Neural cell (in vitro differentiated cells): Measurements from ENCODE around the gene XPR1. TPM values are rescaled to one million over a fixed set of nuclear protein-coding genes. Genes with fewer than 3 reads are reported as not detected.

Experiments
- H2AFZ ChIP-seq: fragments of 200-600, 300-800 bp; sonication (generic), shearing (Covaris generic); 2 replicates; pipeline ENCODE4 v1.6.0; 2014; ENCODE audit warnings: low read depth, mild to moderate bottlenecking, antibody characterized with exemption, low read length, moderate library complexity
- H3F3A ChIP-seq: fragments of 200-600 bp; shearing (Covaris generic); 2 replicates; pipeline ENCODE4 v1.6.1; 2016; ENCODE audit warnings: mild to moderate bottlenecking, moderate library complexity, mixed read lengths, antibody characterized with exemption, low read length; ENCODE audit not compliant: insufficient read depth, poor library complexity, severe bottlenecking
- H3K27ac ChIP-seq: fragments of 200-600, 300-800 bp; sonication (generic), shearing (Covaris generic); 2 replicates; pipeline ENCODE4 v1.5.1; 2014; ENCODE audit warnings: mild to moderate bottlenecking, low read length, moderate library complexity
- H3K27me3 ChIP-seq: fragments of 300-800, 200-600 bp; sonication (generic), shearing (Covaris generic); 2 replicates; pipeline ENCODE4 v1.6.0; 2014; ENCODE audit warnings: mild to moderate bottlenecking, low read depth, low read length, moderate library complexity; ENCODE audit not compliant: insufficient read depth
- H3K36me3 ChIP-seq: fragments of 300-800, 200-600 bp; sonication (generic), shearing (Covaris generic); 2 replicates; pipeline ENCODE4 v1.5.1; 2014; ENCODE audit warnings: mild to moderate bottlenecking, antibody characterized with exemption, low read length, moderate library complexity; ENCODE audit not compliant: insufficient read depth
- H3K4me2 ChIP-seq: fragments of 300-800, 200-600 bp; sonication (generic), shearing (Covaris generic); 2 replicates; pipeline ENCODE4 v1.6.0; 2014; ENCODE audit warnings: mild to moderate bottlenecking, low read length
- H3K4me3 ChIP-seq: fragments of 300-800, 200-600 bp; sonication (generic), shearing (Covaris generic); 2 replicates; pipeline ENCODE4 v1.5.1; 2014; ENCODE audit warnings: mild to moderate bottlenecking, low read length, moderate library complexity
- H3K79me2 ChIP-seq: fragments of 200-600 bp; shearing (Covaris generic); replicated peaks from 2 replicates; pipeline ENCODE4 v1.6.0; 2014; ENCODE audit warnings: mild to moderate bottlenecking, low read length, moderate library complexity; ENCODE audit not compliant: insufficient read depth
- H3K9ac ChIP-seq: fragments of 300-800, 200-600 bp; sonication (generic), shearing (Covaris generic); 2 replicates; pipeline ENCODE4 v1.6.1; 2016; ENCODE audit warnings: mild to moderate bottlenecking, low read length, mixed read lengths
- H3K9me2 ChIP-seq: fragments of 200-600 bp; shearing (Covaris generic); 2 replicates; pipeline ENCODE4 v1.6.1; 2016; ENCODE audit warnings: mild to moderate bottlenecking, low read length, mixed read lengths; ENCODE audit not compliant: insufficient read depth
- H3K9me3 ChIP-seq: fragments of 200-600, 300-800 bp; sonication (generic), shearing (Covaris generic); 2 replicates; pipeline ENCODE4 v1.6.1; 2016; ENCODE audit warnings: mild to moderate bottlenecking, mixed run types, low read length, moderate library complexity, mixed read lengths
- H4K20me1 ChIP-seq: fragments of 200-600 bp; shearing (Covaris generic); 2 replicates; pipeline ENCODE4 v1.6.1; 2016; ENCODE audit warnings: mild to moderate bottlenecking, mixed run types; ENCODE audit not compliant: insufficient read depth
- EP300 ChIP-seq: fragments of 450-650 bp; conservative IDR thresholded peaks from 2 replicates; pipeline ENCODE4 v1.6.1; 2014; ENCODE audit warnings: antibody characterized with exemption, mild to moderate bottlenecking, moderate library complexity; ENCODE audit not compliant: poor library complexity, severe bottlenecking
- EZH2 ChIP-seq: fragments of 200-600, 300-800 bp; shearing (Covaris generic), sonication (generic); IDR thresholded peaks from 2 replicates; pipeline ENCODE4 v1.6.1; 2014; ENCODE audit warnings: antibody characterized with exemption, low read length, borderline replicate concordance, mild to moderate bottlenecking; ENCODE audit not compliant: insufficient read depth, poor library complexity, severe bottlenecking
- MXI1 ChIP-seq: fragments of 450-650 bp; conservative IDR thresholded peaks from 2 replicates; pipeline ENCODE4 v1.6.1; 2014; ENCODE audit warnings: antibody characterized with exemption, mild to moderate bottlenecking; ENCODE audit not compliant: poor library complexity, severe bottlenecking
- POLR2AphosphoS5 ChIP-seq: IDR thresholded peaks from 2 replicates; pipeline ENCODE4 v1.6.1; 2012
- RAD21 ChIP-seq: fragments of 450-650 bp; conservative IDR thresholded peaks from 2 replicates; pipeline ENCODE4 v1.6.1; 2014; ENCODE audit warnings: antibody characterized with exemption, mild to moderate bottlenecking, moderate library complexity
- REST ChIP-seq: IDR thresholded peaks from 2 replicates; pipeline ENCODE4 v1.6.1; 2012; ENCODE audit warnings: borderline replicate concordance
- SMC3 ChIP-seq: fragments of 450-650 bp; conservative IDR thresholded peaks from 2 replicates; pipeline ENCODE4 v1.6.1; 2014; ENCODE audit warnings: antibody characterized with exemption, mild to moderate bottlenecking, moderate library complexity; ENCODE audit not compliant: poor library complexity
- TAF1 ChIP-seq: IDR thresholded peaks from 2 replicates; pipeline ENCODE4 v1.6.1; 2012; ENCODE audit warnings: low read depth
- polyA plus RNA-seq: library from polyadenylated mRNA; depleted of rRNA; stranded (reverse); fragments of >200 nt; gene quantifications from 2 replicates; pipeline ENCODE4 v1.2.3, GENCODE V29; 2014
- TF ChIP-seq, protein P1 (sequence below): fragments of 450-650 bp; IDR thresholded peaks from 2 replicates; pipeline ENCODE4 v1.5.1; 2014; ENCODE audit warnings: antibody characterized with exemption, mild to moderate bottlenecking, moderate library complexity; ENCODE audit not compliant: poor library complexity, severe bottlenecking

The XPR1 gene
- polyA plus RNA-seq, 1 donor from 2014 or later = 185 TPM

- no peak overlapping the region for H3K27ac ChIP-seq
- H3K36me3 ChIP-seq = no peaks in the 10 kb centered on the region
- H3K4me2 ChIP-seq = no peak overlapping the region
- no peaks in the 10 kb centered on the region for H3K79me2 ChIP-seq
- H2AFZ ChIP-seq = no peak overlapping the region
- H3K27me3 ChIP-seq = no peaks in the 10 kb centered on the region
- no peaks in the 10 kb centered on the region for H3K9me3 ChIP-seq
- no peaks in the 10 kb centered on the region for H4K20me1 ChIP-seq
- H3K9me2 ChIP-seq = no peaks in the 10 kb centered on the region
- H3K9ac ChIP-seq = no peak overlapping the region
- no peak overlapping the region for H3K4me3 ChIP-seq
- TF ChIP-seq, protein P1, sequence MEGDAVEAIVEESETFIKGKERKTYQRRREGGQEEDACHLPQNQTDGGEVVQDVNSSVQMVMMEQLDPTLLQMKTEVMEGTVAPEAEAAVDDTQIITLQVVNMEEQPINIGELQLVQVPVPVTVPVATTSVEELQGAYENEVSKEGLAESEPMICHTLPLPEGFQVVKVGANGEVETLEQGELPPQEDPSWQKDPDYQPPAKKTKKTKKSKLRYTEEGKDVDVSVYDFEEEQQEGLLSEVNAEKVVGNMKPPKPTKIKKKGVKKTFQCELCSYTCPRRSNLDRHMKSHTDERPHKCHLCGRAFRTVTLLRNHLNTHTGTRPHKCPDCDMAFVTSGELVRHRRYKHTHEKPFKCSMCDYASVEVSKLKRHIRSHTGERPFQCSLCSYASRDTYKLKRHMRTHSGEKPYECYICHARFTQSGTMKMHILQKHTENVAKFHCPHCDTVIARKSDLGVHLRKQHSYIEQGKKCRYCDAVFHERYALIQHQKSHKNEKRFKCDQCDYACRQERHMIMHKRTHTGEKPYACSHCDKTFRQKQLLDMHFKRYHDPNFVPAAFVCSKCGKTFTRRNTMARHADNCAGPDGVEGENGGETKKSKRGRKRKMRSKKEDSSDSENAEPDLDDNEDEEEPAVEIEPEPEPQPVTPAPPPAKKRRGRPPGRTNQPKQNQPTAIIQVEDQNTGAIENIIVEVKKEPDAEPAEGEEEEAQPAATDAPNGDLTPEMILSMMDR = no peak
- TF ChIP-seq POLR2AphosphoS5 = no peak
- no peak for TF ChIP-seq MXI1
- TF ChIP-seq REST = no peak
- no peak for TF ChIP-seq TAF1
- no peak for TF ChIP-seq EZH2
- TF ChIP-seq RAD21 = no peak
- TF ChIP-seq EP300 = no peak
- TF ChIP-seq SMC3 = no peak
- H3F3A ChIP-seq = no peaks in the 10 kb centered on the region
These were observed 302.7 kb downstream of the XPR1 start for GRCh38 chr1:180934563-180934962.

- TF ChIP-seq, protein P1 = no peak
- TF ChIP-seq MXI1 = no peak
- TF ChIP-seq TAF1 = no peak
- no peak for TF ChIP-seq EP300
- no peak for TF ChIP-seq REST
- no peak for TF ChIP-seq SMC3
- TF ChIP-seq EZH2 = no peak
- Histone ChIP-seq H3K27ac (no peak overlapping the region), H3K4me2 (no peak overlapping the region), H4K20me1 (no peaks in the 10 kb centered on the region), H3K9ac (no peak overlapping the region), H3K4me3 (no peak overlapping the region), H2AFZ (no peak overlapping the region), H3F3A (no peaks in the 10 kb centered on the region), H3K27me3 (no peaks in the 10 kb centered on the region), H3K79me2 (no peaks in the 10 kb centered on the region), H3K36me3 (no peaks in the 10 kb centered on the region), H3K9me2 (no peaks in the 10 kb centered on the region), H3K9me3 (no peaks in the 10 kb centered on the region)
These were observed 303.7 kb downstream of the XPR1 start for GRCh38 chr1:180935326-180936109.
